Activated CD4-positive, alpha-beta memory T cell treated with anti-CD3 and anti-CD28 coated beads for 36 hours (primary cell): ENCODE results near the gene ADARB1. TPM values are rescaled to one million over a fixed set of nuclear protein-coding genes. Genes with fewer than 3 reads are reported as not detected.

Experiments
- CTCF ChIA-PET: fragments of 350-600 bp; sonication (Branson Sonifier 250); formaldehyde crosslinking; loops from one replicate; lab custom pipeline; 2021; ENCODE audit warnings: antibody characterized with exemption, inconsistent platforms; lab: Charles Lee
- POLR2A ChIA-PET: fragments of 350-600 bp; sonication (Branson Sonifier 250); formaldehyde crosslinking; loops from one replicate; lab custom pipeline; 2021; ENCODE audit warnings: antibody characterized with exemption; lab: Charles Lee
- DNase-seq: peaks from one replicate; pipeline ENCODE4 v3.0.0-alpha.2; 2020
- H3K27ac Mint-ChIP-seq: one replicate; pipeline ENCODE4 v1.8.0; 2021; ENCODE audit warnings: mixed read lengths
- H3K27me3 Mint-ChIP-seq: one replicate; pipeline ENCODE4 v1.8.0; 2021; ENCODE audit warnings: mixed read lengths
- H3K36me3 Mint-ChIP-seq: one replicate; pipeline ENCODE4 v1.8.0; 2021; ENCODE audit warnings: mixed read lengths
- H3K4me1 Mint-ChIP-seq: one replicate; pipeline ENCODE4 v1.8.0; 2021; ENCODE audit warnings: low read depth, mixed read lengths
- H3K4me3 Mint-ChIP-seq: one replicate; pipeline ENCODE4 v1.8.0; 2021; ENCODE audit warnings: mild to moderate bottlenecking, mixed read lengths
- H3K9me3 Mint-ChIP-seq: one replicate; pipeline ENCODE4 v1.8.0; 2021; ENCODE audit warnings: mixed read lengths
- intact Hi-C: fragments of 100-400 bp; cut with micrococcal nuclease; formaldehyde crosslinking; loops from one replicate; pipeline ENCODE4 v1.15.1; 2023
- total RNA-seq, 2 experiments: library from RNA; stranded (reverse); gene quantifications; one replicate each; pipeline ENCODE4 v1.2.3, GENCODE V29; 2021

ADARB1 gene
- total RNA-seq, 2 experiments from 2014 or later, result 37.6 to 40.6 TPM

GRCh38 chr21:45074818-45075595 lies 627 bp downstream of the ADARB1 start:
- peak; percentile 46 for DNase-seq
- ChIA-PET POLR2A (interaction anchor here (0.6 to 0.7 kb wide), 2 partner anchors 17 to 39 kb away, joined by 3 read pairs; no protein-coding TSS in a partner anchor), CTCF (interaction anchor here (1.1 to 5.4 kb wide), 4 partner anchors 53 to 125 kb away, joined by 3 to 73 read pairs (median 9); no protein-coding TSS in a partner anchor)
- Mint-ChIP-seq H3K9me3 (no peaks in the 10 kb centered on the region), H3K27me3 (no peaks in the 10 kb centered on the region), H3K36me3 (no peaks in the 10 kb centered on the region), H3K27ac (peak overlapping the region; percentile 43), H3K4me3 (peak overlapping the region; percentile 80), H3K4me1 (peaks cover 50% of the 10 kb centered on the region)
- intact Hi-C loops, result loop anchor here (5.0 kb wide), 4 partner anchors 52 to 742 kb away; partner anchors contain the start of gene PTTG1IP

DNA sequence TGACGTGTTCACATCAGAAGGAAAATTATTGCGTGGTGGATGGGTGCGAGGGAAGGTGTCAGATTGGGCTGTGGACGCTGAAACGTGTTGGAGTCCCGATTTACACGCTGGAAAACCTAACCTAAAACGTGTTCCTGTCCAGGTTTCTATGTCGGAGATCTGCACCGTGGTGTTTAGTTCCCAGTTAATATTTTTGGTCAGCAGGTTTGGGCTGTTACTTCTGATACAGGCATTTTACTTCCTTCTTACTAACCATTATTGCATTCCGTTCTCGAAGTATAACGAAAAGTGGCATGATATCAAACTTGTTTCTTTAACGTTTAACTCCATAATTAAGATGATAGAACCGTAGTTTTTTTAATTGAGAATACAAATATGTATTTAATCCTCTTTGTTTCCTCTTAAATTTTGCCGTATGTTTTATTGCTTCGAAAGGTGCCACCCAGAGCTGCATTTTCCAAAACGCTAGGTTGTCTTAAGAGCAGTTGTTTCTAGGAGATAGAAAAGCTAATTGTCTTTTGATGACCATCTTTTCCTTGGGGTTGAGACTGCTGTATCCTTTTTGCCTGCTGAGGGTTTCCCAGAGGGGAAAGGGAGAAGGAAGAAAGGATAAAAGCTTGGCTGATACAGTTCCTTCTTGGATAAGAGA lies 1.3 kb downstream of the ADARB1 start:
- no peaks in the 10 kb centered on the region for H3K9me3 Mint-ChIP-seq
- H3K4me3 Mint-ChIP-seq, result peak overlapping the region; percentile 80
- ChIA-PET CTCF (interaction anchor here (1.1 to 5.4 kb wide), 6 partner anchors 21 to 274 kb away, joined by 3 to 73 read pairs (median 6); partner anchors contain the start of gene UBE2G2), POLR2A (interaction anchor here (0.6 to 1.5 kb wide), 2 partner anchors 26 to 29 kb away, joined by 3 to 7 read pairs; no protein-coding TSS in a partner anchor)
- H3K27me3 Mint-ChIP-seq, result no peaks in the 10 kb centered on the region
- DNase-seq, result no peak
- H3K27ac Mint-ChIP-seq, result peak overlapping the region; percentile 72
- H3K36me3 Mint-ChIP-seq, result no peaks in the 10 kb centered on the region
- intact Hi-C loops, result loop anchor here (5.0 kb wide), 4 partner anchors 52 to 742 kb away; partner anchors contain the start of gene PTTG1IP
- H3K4me1 Mint-ChIP-seq, result peaks cover 57% of the 10 kb centered on the region

- Mint-ChIP-seq H3K36me3 (peaks cover under 1% of the 10 kb centered on the region), H3K27me3 (no peaks in the 10 kb centered on the region), H3K27ac (peak overlapping the region; percentile 72), H3K4me3 (peak overlapping the region; percentile 80), H3K4me1 (peaks cover 62% of the 10 kb centered on the region), H3K9me3 (no peaks in the 10 kb centered on the region)
- ChIA-PET POLR2A (interaction anchor here (0.6 to 1.5 kb wide), 2 partner anchors 26 to 28 kb away, joined by 3 to 7 read pairs; no protein-coding TSS in a partner anchor), CTCF (interaction anchor here (0.6 to 5.4 kb wide), 7 partner anchors 11 to 275 kb away, joined by 3 to 73 read pairs (median 5); partner anchors contain the start of gene UBE2G2)
- peak; percentile 37 for DNase-seq
- intact Hi-C loops, result loop anchor here (5.0 kb wide), 4 partner anchors 51 to 741 kb away; partner anchors contain the start of gene PTTG1IP
These were observed 1.9 kb downstream of the ADARB1 start for GRCh38 chr21:45076245-45076711.

DNA sequence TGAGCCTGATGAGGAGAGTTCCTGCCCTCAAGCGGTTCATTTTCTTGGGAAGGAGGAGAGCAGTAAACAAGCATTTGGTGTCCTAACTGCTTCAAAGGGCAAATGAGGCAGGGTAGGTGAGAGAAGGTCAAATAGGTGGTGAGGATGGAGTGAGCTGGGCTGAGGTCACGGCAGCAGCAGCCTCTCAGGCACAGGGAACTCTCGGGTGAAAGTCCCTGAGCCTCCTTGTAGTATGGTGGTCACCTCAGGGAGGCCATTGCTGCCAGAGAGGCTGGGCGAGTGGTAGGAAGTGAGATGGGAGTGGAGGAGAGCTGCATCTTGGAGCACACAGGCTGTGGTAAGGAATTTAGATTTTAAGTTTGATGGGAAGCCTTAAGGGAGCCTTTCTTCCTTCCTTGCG lies 4.0 kb downstream of the ADARB1 start:
- POLR2A ChIA-PET, result interaction anchor here (1.0 to 1.9 kb wide), 3 partner anchors 11 to 138 kb away, joined by 3 to 6 read pairs (median 5); partner anchors contain the start of gene SLX9
- Mint-ChIP-seq H3K9me3 (no peaks in the 10 kb centered on the region), H3K4me3 (peak overlapping the region; percentile 2), H3K36me3 (peaks cover 2% of the 10 kb centered on the region), H3K27me3 (no peaks in the 10 kb centered on the region), H3K4me1 (peaks cover 82% of the 10 kb centered on the region), H3K27ac (peak overlapping the region; percentile 96)
- CTCF ChIA-PET, result interaction anchor here (1.3 to 5.4 kb wide), 4 partner anchors 24 to 128 kb away, joined by 4 to 73 read pairs (median 17); no protein-coding TSS in a partner anchor
- peak; percentile 23 for DNase-seq
- intact Hi-C loops, result loop anchor here (2.0 to 5.0 kb wide), 5 partner anchors 49 to 739 kb away; partner anchors contain the start of gene PTTG1IP

GRCh38 chr21:45078877-45079281 lies 4.5 kb downstream of the ADARB1 start:
- H3K36me3 Mint-ChIP-seq, result peaks cover 2% of the 10 kb centered on the region
- H3K4me1 Mint-ChIP-seq, result peaks cover 83% of the 10 kb centered on the region
- peak overlapping the region; percentile 40 for H3K4me3 Mint-ChIP-seq
- H3K27me3 Mint-ChIP-seq, result no peaks in the 10 kb centered on the region
- peak overlapping the region; percentile 96 for H3K27ac Mint-ChIP-seq
- POLR2A ChIA-PET, result interaction anchor here (1.0 to 1.9 kb wide), 3 partner anchors 11 to 139 kb away, joined by 3 to 6 read pairs (median 5); partner anchors contain the start of gene SLX9
- H3K9me3 Mint-ChIP-seq, result no peaks in the 10 kb centered on the region
- peak; percentile 89 for DNase-seq
- CTCF ChIA-PET, result interaction anchor here (1.3 to 5.4 kb wide), 4 partner anchors 24 to 129 kb away, joined by 4 to 73 read pairs (median 17); no protein-coding TSS in a partner anchor
- intact Hi-C loops, result loop anchor here (1.0 to 5.0 kb wide), 7 partner anchors 8 to 738 kb away; partner anchors contain the start of gene PTTG1IP

DNA sequence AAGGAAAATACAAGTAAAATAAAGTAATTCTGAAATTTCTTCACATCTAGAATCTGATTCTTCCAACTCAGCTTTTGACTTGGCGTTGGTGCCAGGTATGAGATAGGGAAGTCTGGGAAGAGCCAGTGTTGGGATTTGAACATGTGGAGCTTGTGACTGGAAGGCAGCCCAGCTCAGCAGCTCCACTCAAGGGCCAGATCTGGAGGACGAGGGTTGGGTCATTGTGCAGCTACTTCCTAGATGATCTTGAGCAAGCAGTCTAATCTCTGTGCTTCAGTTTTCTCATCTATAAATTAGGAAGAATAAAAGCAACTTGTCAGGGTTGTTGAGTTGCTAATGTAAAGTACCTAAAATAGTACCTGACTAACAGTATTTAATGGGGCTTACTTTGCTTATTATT lies 5.0 kb downstream of the ADARB1 start:
- intact Hi-C loops, result loop anchor here (1.0 to 5.0 kb wide), 7 partner anchors 8 to 738 kb away; partner anchors contain the start of gene PTTG1IP
- ChIA-PET POLR2A (interaction anchor here (1.9 kb wide), 1 partner anchor 10 kb away, joined by 5 read pairs; no protein-coding TSS in a partner anchor), CTCF (interaction anchor here (1.3 to 5.4 kb wide), 4 partner anchors 23 to 129 kb away, joined by 4 to 73 read pairs (median 17); no protein-coding TSS in a partner anchor)
- H3K4me3 Mint-ChIP-seq, result peak overlapping the region; percentile 40
- DNase-seq, result peak; percentile 31
- peaks cover 5% of the 10 kb centered on the region for H3K36me3 Mint-ChIP-seq
- H3K27ac Mint-ChIP-seq, result peak overlapping the region; percentile 96
- peaks cover 88% of the 10 kb centered on the region for H3K4me1 Mint-ChIP-seq
- H3K9me3 Mint-ChIP-seq, result no peaks in the 10 kb centered on the region
- H3K27me3 Mint-ChIP-seq, result no peaks in the 10 kb centered on the region

DNA sequence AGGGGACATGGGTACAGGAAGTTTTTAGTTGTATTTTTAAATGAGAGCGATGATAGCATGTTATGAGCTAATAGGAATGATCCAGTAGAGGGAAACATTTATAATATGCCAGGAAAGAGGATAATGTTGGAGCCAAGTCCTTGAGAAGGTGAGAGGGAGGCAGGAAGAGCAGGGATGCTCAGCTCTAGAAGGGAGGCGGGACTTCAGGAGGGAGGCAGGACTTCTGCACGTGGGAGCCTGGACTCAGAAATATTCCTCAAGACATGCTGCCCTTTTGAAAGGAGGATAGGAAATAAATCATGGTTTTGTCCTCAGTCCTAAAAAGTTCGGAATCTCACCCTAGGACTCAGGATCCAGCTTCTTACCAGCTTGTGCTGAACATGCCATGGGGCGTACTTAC lies 5.9 kb downstream of the ADARB1 start:
- Mint-ChIP-seq H3K4me3 (no peak overlapping the region), H3K27ac (peak overlapping the region; percentile 96), H3K27me3 (no peaks in the 10 kb centered on the region), H3K36me3 (peaks cover 5% of the 10 kb centered on the region), H3K9me3 (no peaks in the 10 kb centered on the region), H3K4me1 (peaks cover 97% of the 10 kb centered on the region)
- CTCF ChIA-PET, result interaction anchor here (2.3 to 5.4 kb wide), 3 partner anchors 22 to 57 kb away, joined by 5 to 73 read pairs (median 29); no protein-coding TSS in a partner anchor
- intact Hi-C loops, result loop anchor here (5.0 kb wide), 1 partner anchor 263 kb away; the partner anchor contains the start of gene SUMO3
- POLR2A ChIA-PET, result no interaction called here
- DNase-seq, result no peak

DNA sequence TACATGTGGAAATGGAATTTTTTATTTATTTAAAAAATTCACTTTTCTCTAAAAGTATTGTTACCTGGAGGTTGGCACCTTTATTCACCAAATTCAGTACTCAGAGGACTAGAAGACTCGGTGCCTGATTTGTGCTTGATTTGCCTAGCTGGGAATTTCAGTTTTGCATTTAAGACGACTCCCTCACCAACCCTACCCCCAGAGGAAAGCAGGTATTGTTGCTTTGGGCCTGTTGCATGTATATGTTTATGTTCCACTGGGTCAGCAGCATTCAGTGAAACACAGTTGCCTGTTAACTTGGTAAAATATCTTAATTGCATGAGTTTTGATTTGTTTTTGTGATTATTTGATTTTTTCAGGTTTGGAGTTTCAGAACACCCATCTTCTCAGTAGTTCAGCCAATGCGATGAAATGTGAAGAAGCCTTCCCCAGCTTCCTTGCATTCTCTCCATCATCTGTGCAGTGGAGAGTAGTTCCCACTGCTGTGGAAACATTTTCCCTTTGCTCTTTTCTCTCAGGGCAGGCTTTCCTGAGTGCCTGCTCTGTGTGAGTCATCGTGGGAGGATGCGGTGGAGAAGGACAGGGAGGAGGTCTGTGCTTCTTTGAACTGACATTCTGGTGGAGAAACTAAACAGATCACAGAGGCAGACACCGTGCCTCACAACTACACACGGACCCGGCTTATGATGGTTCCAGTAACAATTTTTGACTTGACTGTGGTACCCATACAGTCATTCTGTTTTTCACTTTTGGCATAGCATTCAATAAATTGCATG lies 6.4 kb downstream of the ADARB1 start:
- Mint-ChIP-seq H3K27me3 (no peaks in the 10 kb centered on the region), H3K27ac (peak overlapping the region; percentile 96), H3K4me1 (peaks cover 98% of the 10 kb centered on the region), H3K36me3 (peaks cover 5% of the 10 kb centered on the region), H3K4me3 (peak overlapping the region; percentile 36), H3K9me3 (no peaks in the 10 kb centered on the region)
- ChIA-PET CTCF (interaction anchor here (4.3 to 5.4 kb wide), 2 partner anchors 48 to 57 kb away, joined by 29 to 73 read pairs; no protein-coding TSS in a partner anchor), POLR2A (no interaction called here)
- intact Hi-C loops, result loop anchor here (5.0 kb wide), 1 partner anchor 264 kb away; the partner anchor contains the start of gene SUMO3
- peak; percentile 74 for DNase-seq

GRCh38 chr21:45081636-45082035 lies 7.3 kb downstream of the ADARB1 start:
- Mint-ChIP-seq H3K4me3 (peak overlapping the region; percentile 36), H3K27me3 (no peaks in the 10 kb centered on the region), H3K27ac (peak overlapping the region; percentile 96), H3K4me1 (peaks cover 98% of the 10 kb centered on the region), H3K9me3 (no peaks in the 10 kb centered on the region), H3K36me3 (peaks cover 5% of the 10 kb centered on the region)
- DNase-seq, result no peak
- ChIA-PET POLR2A (no interaction called here), CTCF (interaction anchor here (1.1 kb wide), 1 partner anchor 47 kb away, joined by 3 read pairs; no protein-coding TSS in a partner anchor)
- intact Hi-C loops, result loop anchor here (5.0 kb wide), 1 partner anchor 264 kb away; the partner anchor contains the start of gene SUMO3

- POLR2A ChIA-PET, result no interaction called here
- peaks cover 98% of the 10 kb centered on the region for H3K4me1 Mint-ChIP-seq
- no peak for DNase-seq
- intact Hi-C loops, result loop anchor here (5.0 kb wide), 1 partner anchor 265 kb away; the partner anchor contains the start of gene SUMO3
- H3K4me3 Mint-ChIP-seq, result no peak overlapping the region
- H3K9me3 Mint-ChIP-seq, result no peaks in the 10 kb centered on the region
- H3K27me3 Mint-ChIP-seq, result no peaks in the 10 kb centered on the region
- H3K36me3 Mint-ChIP-seq, result peaks cover 5% of the 10 kb centered on the region
- peak overlapping the region; percentile 31 for H3K27ac Mint-ChIP-seq
- CTCF ChIA-PET, result interaction anchor here (1.0 kb wide), 1 partner anchor 48 kb away, joined by 3 read pairs; no protein-coding TSS in a partner anchor
These were observed 8.4 kb downstream of the ADARB1 start for GRCh38 chr21:45082736-45083135.
